Mucosa of stomach (tissue), 1 donor: ENCODE measurements around the gene BIN1.

Source experiments
- H3K27me3 ChIP-seq: one replicate; pipeline ENCODE4 v1.7.0; 2013; ENCODE audit warnings: mild to moderate bottlenecking, low read length; ENCODE audit not compliant: control insufficient read depth, insufficient read depth
- H3K36me3 ChIP-seq: one replicate; pipeline ENCODE4 v1.7.0; 2013; ENCODE audit warnings: low read length; ENCODE audit not compliant: control insufficient read depth, insufficient read depth
- H3K4me1 ChIP-seq: one replicate; pipeline ENCODE4 v1.7.0; 2013; ENCODE audit warnings: mild to moderate bottlenecking, low read length; ENCODE audit not compliant: control insufficient read depth, insufficient read depth
- H3K4me3 ChIP-seq: one replicate; pipeline ENCODE4 v1.7.0; 2013; ENCODE audit warnings: low read length
- H3K9ac ChIP-seq: one replicate; pipeline ENCODE4 v1.7.0; 2013; ENCODE audit warnings: mild to moderate bottlenecking, low read length, moderate library complexity
- H3K9me3 ChIP-seq: one replicate; pipeline ENCODE4 v1.7.0; 2013; ENCODE audit warnings: mild to moderate bottlenecking, low read length, moderate library complexity; ENCODE audit not compliant: control insufficient read depth
- donor health status: Pancreatic carcinoma.

BIN1 gene

GRCh38 chr2:127008265-127009015, 98.5 kb downstream of the BIN1 start:
- Histone ChIP-seq H3K4me1 (no peaks in the 10 kb centered on the region), H3K9ac (no peak overlapping the region), H3K36me3 (no peaks in the 10 kb centered on the region), H3K9me3 (no peaks in the 10 kb centered on the region), H3K4me3 (no peak overlapping the region), H3K27me3 (peaks cover 7% of the 10 kb centered on the region)

DNA sequence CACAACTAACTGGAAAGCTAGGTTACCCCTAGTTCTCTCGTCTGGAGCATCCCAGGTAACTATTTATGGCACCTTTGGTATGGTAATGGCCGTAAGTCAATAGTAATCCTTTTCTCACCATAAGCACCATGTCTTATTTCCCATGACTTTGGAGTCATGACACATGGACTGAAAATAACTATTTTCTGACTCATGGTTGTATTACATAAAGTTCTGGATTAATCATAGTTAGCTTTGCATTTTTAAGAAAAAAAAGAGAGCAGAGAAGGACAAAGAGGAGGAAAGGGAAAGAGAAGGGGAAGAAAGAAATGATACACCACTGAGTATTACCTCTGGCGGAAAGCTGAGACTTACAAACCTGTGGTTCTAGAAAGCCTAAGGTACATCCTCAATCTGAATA, 99.3 kb downstream of the BIN1 start:
- H3K4me1 ChIP-seq = no peaks in the 10 kb centered on the region
- no peak overlapping the region for H3K4me3 ChIP-seq
- H3K27me3 ChIP-seq = peaks cover 5% of the 10 kb centered on the region
- H3K9me3 ChIP-seq = no peaks in the 10 kb centered on the region
- no peaks in the 10 kb centered on the region for H3K36me3 ChIP-seq
- no peak overlapping the region for H3K9ac ChIP-seq

DNA sequence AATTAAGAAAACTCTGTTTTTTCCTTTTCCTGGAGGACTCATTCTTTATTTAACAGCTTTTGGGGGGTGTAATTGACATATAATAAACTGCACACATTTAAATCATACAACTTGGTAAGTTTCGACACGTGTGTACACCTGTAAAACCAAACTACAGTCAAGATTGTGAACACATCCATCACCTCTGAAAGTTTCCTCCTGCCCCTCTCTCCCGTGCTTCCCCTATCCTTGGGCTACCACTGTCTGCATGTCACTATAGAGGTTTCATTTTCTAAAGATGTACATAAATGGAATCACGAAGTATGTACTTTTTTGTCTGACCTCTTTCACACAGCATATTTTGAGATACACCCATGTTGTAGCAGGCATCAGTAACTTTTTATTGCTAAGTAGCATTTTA, 100.0 kb downstream of the BIN1 start:
- Histone ChIP-seq H3K4me1 (no peaks in the 10 kb centered on the region), H3K4me3 (no peak overlapping the region), H3K27me3 (peaks cover 5% of the 10 kb centered on the region), H3K36me3 (no peaks in the 10 kb centered on the region), H3K9me3 (no peaks in the 10 kb centered on the region), H3K9ac (no peak overlapping the region)

DNA sequence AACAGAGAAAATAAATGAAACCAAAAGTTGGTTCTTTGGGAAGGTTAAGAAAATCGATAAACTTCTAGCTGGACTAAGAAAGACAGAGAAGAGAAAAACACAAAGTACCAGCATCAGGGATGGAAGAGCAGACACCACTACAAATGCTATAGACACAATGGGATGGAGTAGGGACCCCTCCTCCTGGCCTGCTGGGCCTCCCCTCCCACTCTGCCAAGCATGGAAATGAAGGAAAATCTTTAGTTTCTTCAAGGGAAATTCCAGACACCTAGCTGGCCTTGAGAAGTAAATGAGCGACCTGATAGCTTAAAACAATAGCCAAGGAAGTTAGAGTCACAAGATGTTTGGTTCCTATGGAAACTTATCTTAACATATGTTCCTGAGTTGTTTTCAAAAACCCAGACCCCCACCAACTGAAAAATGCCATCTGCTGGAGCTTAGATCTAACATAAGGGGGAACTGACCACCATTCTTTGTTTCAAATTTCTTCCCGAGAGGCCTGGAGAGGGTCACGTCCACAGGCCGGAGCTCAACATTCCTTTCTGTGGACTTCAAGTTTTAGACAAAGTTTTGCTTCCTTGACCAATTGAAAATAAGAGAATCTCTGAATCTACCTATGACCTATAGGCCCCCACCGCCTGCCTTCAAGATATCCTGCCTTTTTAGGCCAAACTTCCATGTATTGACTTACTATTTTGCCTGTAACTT, 101.9 kb downstream of the BIN1 start:
- Histone ChIP-seq H3K4me3 (no peak overlapping the region), H3K4me1 (no peaks in the 10 kb centered on the region), H3K27me3 (no peaks in the 10 kb centered on the region), H3K36me3 (no peaks in the 10 kb centered on the region), H3K9me3 (no peaks in the 10 kb centered on the region), H3K9ac (no peak overlapping the region)

GRCh38 chr2:127003070-127003800, 103.7 kb downstream of the BIN1 start:
- no peaks in the 10 kb centered on the region for H3K27me3 ChIP-seq
- no peak overlapping the region for H3K4me3 ChIP-seq
- H3K9ac ChIP-seq = no peak overlapping the region
- H3K4me1 ChIP-seq = no peaks in the 10 kb centered on the region
- no peaks in the 10 kb centered on the region for H3K36me3 ChIP-seq
- H3K9me3 ChIP-seq = no peaks in the 10 kb centered on the region

- no peak overlapping the region for H3K9ac ChIP-seq
These were observed 105.2 kb downstream of the BIN1 start for GRCh38 chr2:127001751-127002150.

DNA sequence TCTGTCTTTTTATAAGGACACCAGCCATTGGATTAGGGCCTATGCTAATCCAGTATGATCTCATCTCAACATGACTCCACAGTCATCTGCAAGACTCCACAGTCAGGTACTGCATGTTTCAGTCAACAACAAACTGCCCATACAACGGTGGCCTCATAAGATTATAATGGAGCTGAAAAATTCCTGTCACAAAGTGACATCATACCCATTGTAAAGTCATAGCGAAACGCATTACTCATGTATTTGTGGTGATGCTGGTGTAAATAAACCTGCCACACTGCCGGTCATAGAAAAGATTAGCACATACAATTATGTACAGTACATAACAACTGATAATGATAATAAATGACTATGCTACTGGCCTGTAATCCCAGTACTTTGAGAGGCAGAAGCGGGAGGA, 106.0 kb downstream of the BIN1 start:
- no peaks in the 10 kb centered on the region for H3K9me3 ChIP-seq
- no peak overlapping the region for H3K9ac ChIP-seq
- no peaks in the 10 kb centered on the region for H3K4me1 ChIP-seq
- no peak overlapping the region for H3K4me3 ChIP-seq
- no peaks in the 10 kb centered on the region for H3K27me3 ChIP-seq
- H3K36me3 ChIP-seq = no peaks in the 10 kb centered on the region

More at GRCh38 chr2:127001751-127002150, 105.2 kb downstream of the BIN1 start:
- H3K27me3 ChIP-seq = no peaks in the 10 kb centered on the region
- H3K36me3 ChIP-seq = no peaks in the 10 kb centered on the region
- no peak overlapping the region for H3K4me3 ChIP-seq
- no peaks in the 10 kb centered on the region for H3K4me1 ChIP-seq
- no peaks in the 10 kb centered on the region for H3K9me3 ChIP-seq

GRCh38 chr2:127000194-127000593, 106.8 kb downstream of the BIN1 start:
- Histone ChIP-seq H3K27me3 (no peaks in the 10 kb centered on the region), H3K4me1 (no peaks in the 10 kb centered on the region), H3K9me3 (no peaks in the 10 kb centered on the region), H3K9ac (no peak overlapping the region), H3K36me3 (no peaks in the 10 kb centered on the region), H3K4me3 (no peak overlapping the region)

- Histone ChIP-seq H3K27me3 (no peaks in the 10 kb centered on the region), H3K9ac (no peak overlapping the region), H3K9me3 (no peaks in the 10 kb centered on the region), H3K4me1 (no peaks in the 10 kb centered on the region), H3K36me3 (no peaks in the 10 kb centered on the region), H3K4me3 (no peak overlapping the region)
These were observed 107.7 kb downstream of the BIN1 start for GRCh38 chr2:126999106-126999756.

- Histone ChIP-seq H3K9ac (no peak overlapping the region), H3K27me3 (no peaks in the 10 kb centered on the region), H3K4me1 (no peaks in the 10 kb centered on the region), H3K9me3 (no peaks in the 10 kb centered on the region), H3K4me3 (no peak overlapping the region), H3K36me3 (no peaks in the 10 kb centered on the region)
These were observed 108.5 kb downstream of the BIN1 start for GRCh38 chr2:126998486-126998885.
